K562 (cell line): ENCODE measurements around the gene SLC39A5. TPM values are rescaled to one million over a fixed set of nuclear protein-coding genes. Genes with fewer than 3 reads are reported as not detected.
A peak's percentile ranks its signal among the peaks of the same experiment; 100 is the strongest.

Experiments used
- ARHGAP35 ChIP-seq: fragments of 450-650 bp; IDR thresholded peaks from 2 replicates; pipeline ENCODE4 v1.6.1; 2018; ENCODE audit not compliant: partially characterized antibody
- CBFA2T3 ChIP-seq: fragments of 450-650 bp; IDR thresholded peaks from 2 replicates; pipeline ENCODE4 v1.6.1; 2017
- CHCHD3 ChIP-seq: fragments of 250-450 bp; sonication (Bioruptor Pico); IDR thresholded peaks from 2 replicates; pipeline ENCODE4 v2.1.2; 2022; ENCODE audit warnings: mild to moderate bottlenecking
- CREB1 ChIP-seq, 2 experiments: sonication (generic) in 1 of 2; formaldehyde crosslinking in 1 of 2; IDR thresholded peaks; 2 replicates each; pipeline versions ENCODE4 v1.6.1 to v1.8.0; 2012 to 2022; ENCODE audit warnings: inconsistent platforms in 1 of 2, mild to moderate bottlenecking in 1 of 2, missing genetic modification reagents in 1 of 2, moderate library complexity in 1 of 2
- DACH1 ChIP-seq: fragments of 450-650 bp; IDR thresholded peaks from 2 replicates; pipeline ENCODE4 v1.6.1; 2018; ENCODE audit not compliant: partially characterized antibody
- DPF2 ChIP-seq: fragments of 450-650 bp; IDR thresholded peaks from 2 replicates; pipeline ENCODE4 v1.6.1; 2016
- EP300 ChIP-seq: IDR thresholded peaks from 2 replicates; pipeline ENCODE4 v1.6.1; 2012; ENCODE audit warnings: low read length, improper control_type of control experiment
- ERF ChIP-seq: fragments of 450-650 bp; formaldehyde crosslinking; IDR thresholded peaks from 2 replicates; pipeline ENCODE4 v1.4.0; 2020; ENCODE audit warnings: mild to moderate bottlenecking, mixed read lengths
- ESRRB ChIP-seq: fragments of 250-450 bp; sonication (Bioruptor Pico); IDR thresholded peaks from 2 replicates; pipeline ENCODE4 v1.5.0; 2020; ENCODE audit warnings: mild to moderate bottlenecking, moderate library complexity, borderline replicate concordance
- EWSR1 ChIP-seq: fragments of 450-650 bp; IDR thresholded peaks from 2 replicates; pipeline ENCODE4 v1.6.1; 2018; ENCODE audit warnings: borderline replicate concordance, mild to moderate bottlenecking, low read depth, moderate library complexity; ENCODE audit not compliant: partially characterized antibody
- HOXB6 ChIP-seq: fragments of 250-450 bp; sonication (Bioruptor Pico); IDR thresholded peaks from 2 replicates; pipeline ENCODE4 v1.5.1; 2022; ENCODE audit warnings: mild to moderate bottlenecking, borderline replicate concordance
- KLF13 ChIP-seq: fragments of 450-650 bp; IDR thresholded peaks from 2 replicates; pipeline ENCODE4 v1.6.1; 2016; ENCODE audit warnings: missing genetic modification characterization, low read depth, mild to moderate bottlenecking, missing compliant biosample characterization, moderate library complexity, borderline replicate concordance
- MCM7 ChIP-seq, 2 experiments: fragments of 450-650 bp; IDR thresholded peaks; 2 replicates each; pipeline ENCODE4 v1.6.1; 2016 to 2018
- MXI1 ChIP-seq: IDR thresholded peaks from 2 replicates; pipeline ENCODE4 v1.6.1; 2011; ENCODE audit warnings: low read depth, mild to moderate bottlenecking, improper control_type of control experiment, low read length
- NUFIP1 ChIP-seq: fragments of 450-650 bp; IDR thresholded peaks from 2 replicates; pipeline ENCODE4 v1.6.1; 2018; ENCODE audit not compliant: partially characterized antibody
- RB1 ChIP-seq: fragments of 450-650 bp; IDR thresholded peaks from 2 replicates; pipeline ENCODE4 v1.6.1; 2017; ENCODE audit warnings: low read depth, mild to moderate bottlenecking
- RBM25 ChIP-seq: fragments of 200-400 bp; formaldehyde crosslinking; IDR thresholded peaks from 2 replicates; pipeline ENCODE4 v1.6.1; 2018; ENCODE audit warnings: low read length, low read depth, moderate library complexity; ENCODE audit not compliant: severe bottlenecking
- RBM39 ChIP-seq: fragments of 200-400 bp; formaldehyde crosslinking; optimal IDR thresholded peaks from 2 replicates; pipeline ENCODE3; 2018; ENCODE audit warnings: low read depth, low read length
- RFX1 ChIP-seq: fragments of 450-650 bp; IDR thresholded peaks from 2 replicates; pipeline ENCODE4 v1.6.1; 2016; ENCODE audit warnings: mild to moderate bottlenecking, moderate library complexity
- SP1 ChIP-seq: sonication (generic); formaldehyde crosslinking; IDR thresholded peaks from 2 replicates; pipeline ENCODE4 v1.8.1; 2022; ENCODE audit warnings: mild to moderate bottlenecking, missing genetic modification reagents
- TCF7 ChIP-seq: sonication (generic); IDR thresholded peaks from 2 replicates; pipeline ENCODE4 v1.6.1; 2016; ENCODE audit warnings: antibody characterized with exemption, borderline replicate concordance
- THRB ChIP-seq: fragments of 450-650 bp; formaldehyde crosslinking; conservative IDR thresholded peaks from 2 replicates; pipeline ENCODE4 v1.4.0; 2022; ENCODE audit warnings: mild to moderate bottlenecking, missing genetic modification characterization
- USF1 ChIP-seq: sonication (generic); formaldehyde crosslinking; IDR thresholded peaks from 2 replicates; pipeline ENCODE4 v1.9.0; 2022; ENCODE audit warnings: mild to moderate bottlenecking, missing genetic modification reagents
- ZBTB2 ChIP-seq: fragments of 450-650 bp; IDR thresholded peaks from 2 replicates; pipeline ENCODE4 v1.6.1; 2016; ENCODE audit warnings: antibody characterized with exemption
- ZBTB33 ChIP-seq: sonication (generic); formaldehyde crosslinking; IDR thresholded peaks from 2 replicates; pipeline ENCODE4 v1.8.1; 2023; ENCODE audit warnings: mild to moderate bottlenecking, missing genetic modification reagents
- ZNF263 ChIP-seq: sonication (generic); formaldehyde crosslinking; IDR thresholded peaks from 2 replicates; pipeline ENCODE4 v1.8.0; 2022; ENCODE audit warnings: mild to moderate bottlenecking, missing genetic modification reagents, borderline replicate concordance
- polyA plus RNA-seq, 8 experiments: library from polyadenylated mRNA; depleted of rRNA in 4 of 8; stranded (reverse) in 5 of 8; unstranded in 3 of 8; fragments of >200 nt; fragmentation: Nextera tagmentation in 2 of 8; fragmentation: Illumina TruSeq in 1 of 8; extraction: Ambion mirVana in 2 of 8; extraction: Trizol in 1 of 8; gene quantifications; 2 replicates each; pipeline versions ENCODE4 v1.2.1 to v1.2.3, GENCODE V29; 2011 to 2014; ENCODE audit warnings: inconsistent platforms in 1 of 8, missing spikeins in 1 of 8
- total RNA-seq, 7 experiments: library from RNA; depleted of rRNA in 6 of 7; stranded (reverse); fragments of >200 nt in 6 of 7; fragmentation: Illumina TruSeq in 2 of 7; extraction: Trizol in 2 of 7; gene quantifications; 2 replicates each; pipeline versions ENCODE4 v1.2.1 to v1.2.3, GENCODE V29; 2011 to 2021; ENCODE audit warnings: low replicate concordance in 1 of 7

SLC39A5 gene
- total and polyA plus RNA-seq, 9 of the 15 experiments (the other 6 are each of a cell fraction or from before 2014, with no cell fraction given): 0.08 to 0.10 TPM; not detected in 7

GRCh38 chr12:56224102-56224701, 5.6 kb upstream of the SLC39A5 start, which contains the start of gene NABP2 (continued):
- TF ChIP-seq CHCHD3 (CRISPR knock-in tag): no peak
- no peak for TF ChIP-seq MCM7 (IDR thresholded peaks at IDR 0.05)
- no peak for TF ChIP-seq ESRRB (CRISPR knock-in tag)
- TF ChIP-seq ZBTB33 (CRISPR knock-in tag): peak; percentile 85
- no peak for TF ChIP-seq RFX1
- TF ChIP-seq MXI1: peak; percentile 33; the same call in 1 of the 2 replicates
- no peak for TF ChIP-seq RBM39
- no peak for TF ChIP-seq ARHGAP35
- peak; percentile 99 for TF ChIP-seq RBM25
- peak; percentile 86; the same call in 1 of the 2 replicates for TF ChIP-seq SP1
- 0 out of 2 replicates have a peak, but pooled peaks have one; percentile 29 for TF ChIP-seq EP300
- TF ChIP-seq ZBTB2: no peak; the same call in 1 of the 2 replicates
- TF ChIP-seq RB1: peak; percentile 97
- no peak for TF ChIP-seq KLF13 (tag)
- peak; percentile 80 for TF ChIP-seq USF1 (CRISPR knock-in tag)
- TF ChIP-seq DPF2: 0 out of 2 replicates have a peak, but pooled peaks have one; percentile 5
- TF ChIP-seq CREB1 (IDR thresholded peaks at IDR 0.05): peak; percentile 45
- peak; percentile 78 for TF ChIP-seq CREB1 (CRISPR knock-in tag; IDR thresholded peaks at IDR 0.05)
- TF ChIP-seq NUFIP1: no peak
- no peak for TF ChIP-seq CBFA2T3
- no peak for TF ChIP-seq EWSR1
- peak; percentile 16 for TF ChIP-seq DACH1
- TF ChIP-seq HOXB6 (CRISPR knock-in tag): no peak
- peak; percentile 54; the same call in 1 of the 2 replicates for TF ChIP-seq ZNF263
- TF ChIP-seq THRB (CRISPR knock-in tag): no peak
- 0 out of 2 replicates have a peak, but pooled peaks have one; percentile 59 for TF ChIP-seq TCF7
- no peak for TF ChIP-seq ERF (CRISPR knock-in tag)
